KMS-11 (cell line): ENCODE data around the gene DLGAP1.

Source experiments
- H2AFZ ChIP-seq: fragments of 200-600 bp; sonication (generic); 2 replicates; pipeline ENCODE4 v1.6.1; 2016; ENCODE audit warnings: antibody characterized with exemption, mixed run types, low read depth
- H3K27ac ChIP-seq: fragments of 200-600 bp; sonication (generic); 2 replicates; pipeline ENCODE4 v1.6.1; 2016; ENCODE audit warnings: mild to moderate bottlenecking, mixed run types
- H3K27me3 ChIP-seq: fragments of 200-600 bp; sonication (generic); 2 replicates; pipeline ENCODE4 v1.6.1; 2017; ENCODE audit warnings: mild to moderate bottlenecking, low read depth, mixed run types, moderate library complexity; ENCODE audit not compliant: insufficient read depth
- H3K36me3 ChIP-seq: fragments of 200-600 bp; sonication (generic); 2 replicates; pipeline ENCODE4 v1.6.1; 2017; ENCODE audit warnings: mild to moderate bottlenecking, mixed run types; ENCODE audit not compliant: insufficient read depth
- H3K4me1 ChIP-seq: fragments of 200-600 bp; sonication (generic); 2 replicates; pipeline ENCODE4 v1.6.1; 2016; ENCODE audit warnings: mild to moderate bottlenecking, low read depth, mixed run types; ENCODE audit not compliant: poor library complexity, severe bottlenecking
- H3K4me2 ChIP-seq: fragments of 200-600 bp; sonication (generic); 2 replicates; pipeline ENCODE4 v1.7.0; 2016; ENCODE audit warnings: mild to moderate bottlenecking, mixed run types
- H3K4me3 ChIP-seq: fragments of 200-600 bp; sonication (generic); IDR thresholded peaks from 2 replicates; pipeline ENCODE4 v1.6.1; 2017; ENCODE audit warnings: low read depth, low read length, mixed read lengths; ENCODE audit not compliant: insufficient read depth
- H3K79me2 ChIP-seq: fragments of 200-600 bp; sonication (generic); 2 replicates; pipeline ENCODE4 v1.6.1; 2016; ENCODE audit warnings: low read depth, mixed run types; ENCODE audit not compliant: insufficient read depth
- H3K9ac ChIP-seq: fragments of 200-600 bp; sonication (generic); 2 replicates; pipeline ENCODE4 v1.6.1; 2016; ENCODE audit warnings: mild to moderate bottlenecking, mixed run types
- H4K20me1 ChIP-seq: fragments of 200-600 bp; sonication (generic); 2 replicates; pipeline ENCODE4 v1.6.1; 2016; ENCODE audit warnings: mild to moderate bottlenecking, mixed run types; ENCODE audit not compliant: insufficient read depth
- CTCF ChIP-seq: fragments of 200-600 bp; sonication (generic); conservative IDR thresholded peaks from 2 replicates; pipeline ENCODE4 v1.6.1; 2017; ENCODE audit warnings: low read depth, mild to moderate bottlenecking, antibody characterized with exemption, low read length, moderate library complexity, mixed read lengths

The DLGAP1 gene

GRCh38 chr18:3572761-3573160 is 882.3 kb downstream of the DLGAP1 start:
- no peak for TF ChIP-seq CTCF

GRCh38 chr18:3566851-3567250 is 888.3 kb downstream of the DLGAP1 start:
- no peak overlapping the region for H3K4me2 ChIP-seq

More at GRCh38 chr18:3572761-3573160, 882.3 kb downstream of the DLGAP1 start:
- no peaks in the 10 kb centered on the region for H3K27me3 ChIP-seq
- no peak overlapping the region for H3K4me3 ChIP-seq
- no peak overlapping the region for H3K9ac ChIP-seq
- H2AFZ ChIP-seq = no peak overlapping the region
- H3K79me2 ChIP-seq = no peaks in the 10 kb centered on the region
- H3K4me1 ChIP-seq = no peaks in the 10 kb centered on the region
- no peaks in the 10 kb centered on the region for H3K36me3 ChIP-seq
- H3K4me2 ChIP-seq = no peak overlapping the region
- no peak overlapping the region for H3K27ac ChIP-seq
- no peaks in the 10 kb centered on the region for H4K20me1 ChIP-seq

GRCh38 chr18:3560755-3561154 is 894.4 kb downstream of the DLGAP1 start:
- H3K27me3 ChIP-seq = no peaks in the 10 kb centered on the region
- no peaks in the 10 kb centered on the region for H4K20me1 ChIP-seq
- H3K4me1 ChIP-seq = no peaks in the 10 kb centered on the region
- no peak overlapping the region for H3K9ac ChIP-seq
- TF ChIP-seq CTCF = no peak
- no peak overlapping the region for H3K4me2 ChIP-seq
- no peak overlapping the region for H3K4me3 ChIP-seq
- H3K27ac ChIP-seq = no peak overlapping the region
- no peaks in the 10 kb centered on the region for H3K36me3 ChIP-seq
- no peak overlapping the region for H2AFZ ChIP-seq
- no peaks in the 10 kb centered on the region for H3K79me2 ChIP-seq

More at GRCh38 chr18:3566851-3567250, 888.3 kb downstream of the DLGAP1 start:
- Histone ChIP-seq H2AFZ (no peak overlapping the region), H3K36me3 (no peaks in the 10 kb centered on the region), H4K20me1 (no peaks in the 10 kb centered on the region), H3K27me3 (no peaks in the 10 kb centered on the region), H3K79me2 (no peaks in the 10 kb centered on the region), H3K9ac (no peak overlapping the region), H3K4me1 (no peaks in the 10 kb centered on the region), H3K4me3 (no peak overlapping the region), H3K27ac (no peak overlapping the region)
- TF ChIP-seq CTCF = no peak

GRCh38 chr18:3554811-3555427 is 900.2 kb downstream of the DLGAP1 start:
- Histone ChIP-seq H2AFZ (no peak overlapping the region), H3K79me2 (no peaks in the 10 kb centered on the region), H3K27me3 (no peaks in the 10 kb centered on the region), H3K9ac (no peak overlapping the region), H3K27ac (no peak overlapping the region), H3K36me3 (no peaks in the 10 kb centered on the region), H3K4me1 (no peaks in the 10 kb centered on the region), H3K4me2 (no peak overlapping the region), H3K4me3 (no peak overlapping the region), H4K20me1 (no peaks in the 10 kb centered on the region)
- no peak for TF ChIP-seq CTCF
